Fibroblast of lung (primary cell): Measurements from ENCODE around the gene PKDCC. TPM values are rescaled to one million over a fixed set of nuclear protein-coding genes. Genes with fewer than 3 reads are reported as not detected.

Experiments
- DNase-seq, 2 donors: peaks; one replicate each; pipeline versions ENCODE4 v3.0.0 to v3.0.0-alpha.2; 2010; ENCODE audit warnings: low read depth in 2 of 2
- H2AFZ ChIP-seq: 2 replicates; pipeline ENCODE4 v1.5.1; 2012; ENCODE audit warnings: low read length, control low read depth, inconsistent platforms
- H3K27ac ChIP-seq: 2 replicates; pipeline ENCODE4 v1.5.1; 2011; ENCODE audit warnings: low read length, control low read depth; ENCODE audit not compliant: insufficient read depth
- H3K27me3 ChIP-seq: 2 replicates; pipeline ENCODE4 v1.5.1; 2011; ENCODE audit warnings: mild to moderate bottlenecking, low read length; ENCODE audit not compliant: control insufficient read depth, insufficient read depth
- H3K36me3 ChIP-seq: 2 replicates; pipeline ENCODE4 v1.5.1; 2011; ENCODE audit warnings: low read length; ENCODE audit not compliant: control insufficient read depth, insufficient read depth
- H3K4me1 ChIP-seq: 2 replicates; pipeline ENCODE4 v1.5.1; 2011; ENCODE audit warnings: low read length; ENCODE audit not compliant: control insufficient read depth, insufficient read depth; ENCODE audit errors: extremely low read depth
- H3K4me2 ChIP-seq: 2 replicates; pipeline ENCODE4 v1.5.1; 2011; ENCODE audit warnings: low read length, control low read depth; ENCODE audit not compliant: insufficient read depth; ENCODE audit errors: extremely low read depth
- H3K4me3 ChIP-seq, 4 experiments: fragments of 200-600 bp in 1 of 4; sonication (generic) in 1 of 4; replicated peaks in 1 of 4; 2 replicates each; pipeline ENCODE4 v1.5.1; 2011 to 2016; ENCODE audit warnings: low read length in 4 of 4, low read depth in 3 of 4, mild to moderate bottlenecking in 3 of 4, control low read depth in 2 of 4, inconsistent platforms in 1 of 4, mixed read lengths in 1 of 4; ENCODE audit not compliant: insufficient read depth in 1 of 4; ENCODE audit errors: control extremely low read depth in 1 of 4
- H3K79me2 ChIP-seq: 2 replicates; pipeline ENCODE4 v1.5.1; 2012; ENCODE audit warnings: mild to moderate bottlenecking, low read length, inconsistent platforms; ENCODE audit not compliant: control insufficient read depth, insufficient read depth
- H3K9ac ChIP-seq: 2 replicates; pipeline ENCODE4 v1.5.1; 2011; ENCODE audit warnings: mild to moderate bottlenecking, low read length, control low read depth; ENCODE audit not compliant: insufficient read depth
- H3K9me3 ChIP-seq: 2 replicates; pipeline ENCODE4 v1.5.1; 2012; ENCODE audit warnings: low read depth, low read length; ENCODE audit not compliant: control insufficient read depth, insufficient read depth
- H4K20me1 ChIP-seq: 2 replicates; pipeline ENCODE4 v1.5.1; 2011; ENCODE audit warnings: low read length; ENCODE audit not compliant: control insufficient read depth, insufficient read depth; ENCODE audit errors: extremely low read depth
- EZH2 ChIP-seq: IDR thresholded peaks from 2 replicates; pipeline ENCODE4 v1.5.1; 2012; ENCODE audit warnings: low read length, control low read depth, mild to moderate bottlenecking; ENCODE audit errors: missing control alignments
- polyA plus RNA-seq, 2 donors: library from polyadenylated mRNA; depleted of rRNA in 1 of 2; stranded (reverse) in 1 of 2; unstranded in 1 of 2; fragments of >200 nt; gene quantifications; 2 replicates each; pipeline ENCODE4 v1.2.1, GENCODE V29; 2011 to 2012; ENCODE audit warnings: missing spikeins in 1 of 2
- total RNA-seq: library from RNA; depleted of rRNA; stranded (reverse); fragments of >200 nt; gene quantifications from 2 replicates; pipeline ENCODE4 v1.2.1, GENCODE V29; 2014
- TF ChIP-seq, protein P1 (sequence below), 2 donors: IDR thresholded peaks in 1 of 2; conservative IDR thresholded peaks in 1 of 2; 1 replicate in 1 of 2; 2 replicates in 1 of 2; pipeline ENCODE4 v1.5.1; 2011 to 2012; ENCODE audit warnings: low read length in 2 of 2, control low read depth in 1 of 2, inconsistent platforms in 1 of 2, low read depth in 1 of 2, mild to moderate bottlenecking in 1 of 2

Gene PKDCC
- total and polyA plus RNA-seq, 2 donors (not counting 1 experiment from before 2014, with no cell fraction given) = 48.4 to 63.9 TPM

DNA sequence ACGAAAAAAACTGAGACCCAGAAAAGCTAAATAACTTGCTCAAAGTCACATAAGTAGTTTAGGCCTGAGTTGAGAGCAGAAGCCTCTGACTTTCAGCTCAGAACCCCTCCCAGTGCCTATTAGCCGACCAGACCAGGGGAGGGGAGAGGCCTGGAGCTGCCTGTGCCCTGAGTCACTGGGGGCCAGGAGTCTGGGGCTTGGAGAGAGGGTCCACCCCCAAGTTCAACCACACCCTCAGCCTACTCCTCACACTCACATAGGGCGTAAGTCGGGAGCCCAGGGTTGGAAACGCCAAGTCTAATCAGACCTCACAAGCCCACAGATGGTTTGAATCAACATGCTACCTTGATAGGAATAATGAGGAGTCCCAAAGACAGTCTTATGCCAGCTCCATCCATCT is 12.6 kb upstream of the PKDCC start:
- DNase-seq = peak; percentile 36 to 65
- Histone ChIP-seq H3K4me3 (no peak overlapping the region), H4K20me1 (no peaks in the 10 kb centered on the region)

DNA sequence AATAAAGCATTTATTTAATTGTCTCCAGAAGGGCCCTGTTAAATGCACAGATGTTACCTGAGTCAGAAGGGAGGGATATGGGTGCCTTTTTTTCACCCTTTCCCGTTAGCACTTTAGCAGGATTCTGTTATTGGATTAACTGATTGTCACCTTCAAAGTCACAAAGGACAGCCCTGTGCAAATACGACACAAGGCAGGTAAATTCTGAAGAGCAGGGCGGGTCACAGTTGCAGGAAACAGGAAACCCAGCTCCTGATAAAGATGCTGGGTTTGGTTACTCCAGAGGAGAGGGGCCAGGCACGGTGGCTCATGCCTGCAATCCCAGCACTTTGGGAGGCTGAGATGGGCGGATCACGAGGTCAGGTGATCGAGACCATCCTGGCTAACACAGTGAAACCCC is 11.4 kb upstream of the PKDCC start:
- no peaks in the 10 kb centered on the region for H3K9me3 ChIP-seq
- no peak overlapping the region for H3K4me3 ChIP-seq
- DNase-seq = no peak
- no peak overlapping the region for H3K27ac ChIP-seq
- H4K20me1 ChIP-seq = no peaks in the 10 kb centered on the region
- no peak overlapping the region for H3K4me2 ChIP-seq
- no peak overlapping the region for H3K9ac ChIP-seq
- no peak overlapping the region for H2AFZ ChIP-seq
- TF ChIP-seq, protein P1, sequence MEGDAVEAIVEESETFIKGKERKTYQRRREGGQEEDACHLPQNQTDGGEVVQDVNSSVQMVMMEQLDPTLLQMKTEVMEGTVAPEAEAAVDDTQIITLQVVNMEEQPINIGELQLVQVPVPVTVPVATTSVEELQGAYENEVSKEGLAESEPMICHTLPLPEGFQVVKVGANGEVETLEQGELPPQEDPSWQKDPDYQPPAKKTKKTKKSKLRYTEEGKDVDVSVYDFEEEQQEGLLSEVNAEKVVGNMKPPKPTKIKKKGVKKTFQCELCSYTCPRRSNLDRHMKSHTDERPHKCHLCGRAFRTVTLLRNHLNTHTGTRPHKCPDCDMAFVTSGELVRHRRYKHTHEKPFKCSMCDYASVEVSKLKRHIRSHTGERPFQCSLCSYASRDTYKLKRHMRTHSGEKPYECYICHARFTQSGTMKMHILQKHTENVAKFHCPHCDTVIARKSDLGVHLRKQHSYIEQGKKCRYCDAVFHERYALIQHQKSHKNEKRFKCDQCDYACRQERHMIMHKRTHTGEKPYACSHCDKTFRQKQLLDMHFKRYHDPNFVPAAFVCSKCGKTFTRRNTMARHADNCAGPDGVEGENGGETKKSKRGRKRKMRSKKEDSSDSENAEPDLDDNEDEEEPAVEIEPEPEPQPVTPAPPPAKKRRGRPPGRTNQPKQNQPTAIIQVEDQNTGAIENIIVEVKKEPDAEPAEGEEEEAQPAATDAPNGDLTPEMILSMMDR (conservative IDR thresholded peaks at IDR 0.05 in 1 of 2, IDR thresholded peaks at IDR 0.05 in 1 of 2; ENCODE audit: low read depth in 1 of 2, low read length in 2 of 2) = no peak
- TF ChIP-seq EZH2 = no peak
- no peaks in the 10 kb centered on the region for H3K79me2 ChIP-seq
- peaks cover 5% of the 10 kb centered on the region for H3K27me3 ChIP-seq
- H3K4me1 ChIP-seq = no peaks in the 10 kb centered on the region
- no peaks in the 10 kb centered on the region for H3K36me3 ChIP-seq

More for the DNA sequence above, 12.6 kb upstream of the PKDCC start:
- no peak overlapping the region for H2AFZ ChIP-seq
- TF ChIP-seq, protein P1 (conservative IDR thresholded peaks at IDR 0.05 in 1 of 2, IDR thresholded peaks at IDR 0.05 in 1 of 2; ENCODE audit: low read depth in 1 of 2, low read length in 2 of 2) = no peak
- no peak for TF ChIP-seq EZH2
- H3K4me1 ChIP-seq = no peaks in the 10 kb centered on the region
- peaks cover 5% of the 10 kb centered on the region for H3K27me3 ChIP-seq
- H3K27ac ChIP-seq = no peak overlapping the region
- no peak overlapping the region for H3K4me2 ChIP-seq
- no peak overlapping the region for H3K9ac ChIP-seq
- H3K79me2 ChIP-seq = no peaks in the 10 kb centered on the region
- no peaks in the 10 kb centered on the region for H3K9me3 ChIP-seq
- H3K36me3 ChIP-seq = no peaks in the 10 kb centered on the region

DNA sequence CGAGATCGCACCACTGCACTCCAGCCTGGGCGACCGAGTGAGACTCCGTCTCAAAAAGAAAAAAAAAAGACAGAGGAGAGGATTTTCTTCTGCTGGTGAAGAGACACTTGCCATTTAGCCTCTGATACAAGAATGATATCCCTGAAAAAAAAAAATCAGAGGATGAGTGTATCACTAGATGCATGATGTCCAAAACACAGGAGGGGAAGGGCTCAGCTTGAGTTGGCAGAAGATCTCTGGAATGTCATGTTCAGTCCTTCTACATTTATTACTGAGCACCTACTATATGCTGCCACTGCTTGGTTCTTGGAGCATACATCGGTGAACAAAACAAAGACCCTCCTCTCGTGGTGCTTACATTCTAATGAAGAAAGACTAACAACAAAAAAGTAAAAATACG is 10.9 kb upstream of the PKDCC start:
- Histone ChIP-seq H3K9me3 (no peaks in the 10 kb centered on the region), H3K9ac (no peak overlapping the region), H3K79me2 (no peaks in the 10 kb centered on the region), H2AFZ (no peak overlapping the region), H3K4me3 (no peak overlapping the region), H3K27me3 (no peaks in the 10 kb centered on the region), H3K36me3 (no peaks in the 10 kb centered on the region), H3K4me1 (no peaks in the 10 kb centered on the region), H3K4me2 (no peak overlapping the region), H3K27ac (no peak overlapping the region), H4K20me1 (no peaks in the 10 kb centered on the region)
- DNase-seq = no peak
- TF ChIP-seq, protein P1 (conservative IDR thresholded peaks at IDR 0.05 in 1 of 2, IDR thresholded peaks at IDR 0.05 in 1 of 2; ENCODE audit: low read depth in 1 of 2, low read length in 2 of 2) = no peak
- no peak for TF ChIP-seq EZH2
